Esophagus (tissue), 2 donors: Measurements from ENCODE around the gene TECTB. TPM values are rescaled to one million over a fixed set of nuclear protein-coding genes. Genes with fewer than 3 reads are reported as not detected.

ENCODE experiments used
- H3K27ac ChIP-seq, 2 donors: one replicate each; pipeline ENCODE4 v1.5.1; 2013; ENCODE audit warnings: low read depth in 2 of 2, mild to moderate bottlenecking in 2 of 2, inconsistent platforms in 1 of 2, low read length in 1 of 2, moderate library complexity in 1 of 2
- H3K27me3 ChIP-seq, 2 donors: one replicate each; pipeline ENCODE4 v1.6.1; 2013; ENCODE audit warnings: low read length in 2 of 2, control low read depth in 1 of 2, mild to moderate bottlenecking in 1 of 2; ENCODE audit not compliant: insufficient read depth in 2 of 2, control insufficient read depth in 1 of 2
- H3K36me3 ChIP-seq, 2 donors: one replicate each; pipeline ENCODE4 v1.6.1; 2013; ENCODE audit warnings: low read length in 1 of 2; ENCODE audit not compliant: control insufficient read depth in 2 of 2, insufficient read depth in 2 of 2
- H3K4me1 ChIP-seq, 2 donors: one replicate each; pipeline ENCODE4 v1.6.1; 2013; ENCODE audit warnings: low read length in 1 of 2; ENCODE audit not compliant: control insufficient read depth in 2 of 2, insufficient read depth in 2 of 2
- H3K4me3 ChIP-seq, 2 donors: one replicate each; pipeline ENCODE4 v1.5.1; 2013; ENCODE audit warnings: low read length in 2 of 2, mild to moderate bottlenecking in 2 of 2, low read depth in 1 of 2, moderate library complexity in 1 of 2
- H3K9me3 ChIP-seq, 2 donors: one replicate each; pipeline ENCODE4 v1.6.1; 2013; ENCODE audit warnings: mild to moderate bottlenecking in 2 of 2, low read depth in 1 of 2, low read length in 1 of 2, moderate library complexity in 1 of 2; ENCODE audit not compliant: control insufficient read depth in 2 of 2, insufficient read depth in 1 of 2
- WGBS, 2 donors: extraction: QIAGEN DNeasy Blood & Tissue Kit; methylation state at CpG; one replicate each; pipeline ENCODE4 v1.1.7; 2013; 5-methylcytosine and 5-hydroxymethylcytosine counted together
- polyA plus RNA-seq, 2 donors: library from polyadenylated mRNA; stranded (reverse); fragments of 200-250 nt; gene quantifications; one replicate each; pipeline ENCODE4 v1.2.3, GENCODE V29; 2013
- donor health status: healthy with polysubstance abuse.
- donor health status: Bipolar disorder and iron deficiency.

TECTB gene
- polyA plus RNA-seq, result not detected

DNA sequence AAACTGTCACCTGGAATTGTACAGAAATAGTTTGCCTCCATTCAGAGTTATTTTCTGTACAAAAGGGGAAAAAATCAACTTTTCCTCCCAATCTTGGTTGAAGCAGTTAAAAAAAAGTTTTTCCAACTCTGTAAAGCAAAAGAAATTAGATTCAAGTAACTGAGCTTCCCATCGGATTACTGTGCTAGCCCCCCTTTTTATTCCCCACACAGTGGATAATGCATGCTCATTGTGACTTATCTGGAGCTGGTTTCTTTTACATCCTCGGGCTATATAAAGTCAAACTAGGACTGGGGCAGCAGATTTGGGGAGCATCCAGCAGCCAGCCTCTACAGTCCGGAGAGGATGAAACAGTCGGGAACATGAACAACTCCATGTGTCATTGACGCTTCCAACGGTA is at the start of gene TECTB:
Gene TECTB (plus strand): TSS at position 301 of the 400 bp plus-strand sequence. CDS start 335 bp downstream, outside the sequence.
- WGBS, 2 donors, result 63 to 70% methylated on average over 6 of the region's 6 CpGs
- Histone ChIP-seq H3K4me1 (no peaks in the 10 kb centered on the region), H3K27me3 (peaks cover 0 to 3% of the 10 kb centered on the region in 2 donors)

DNA sequence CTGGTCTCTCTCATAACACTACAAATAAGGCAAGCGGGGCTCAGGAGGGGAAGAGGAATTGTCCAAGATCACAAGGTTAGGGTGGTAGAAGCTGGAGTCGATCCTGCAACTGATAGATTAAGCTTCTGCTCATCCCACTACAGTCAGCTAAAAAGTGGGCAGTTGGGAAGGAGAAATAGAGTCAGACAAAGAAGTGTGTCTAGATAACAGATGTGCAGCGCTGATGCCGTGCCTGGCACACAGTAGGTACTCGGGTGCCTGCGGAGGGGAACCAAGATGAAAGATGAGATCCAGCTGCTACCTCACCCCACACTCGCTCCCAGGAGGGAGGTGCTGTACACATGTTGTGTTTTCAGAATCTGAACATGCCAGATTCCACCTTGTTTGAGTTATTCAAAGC is 48.1 kb upstream of the TECTB start:
- Histone ChIP-seq H3K4me1 (no peaks in the 10 kb centered on the region), H3K27me3 (no peaks in the 10 kb centered on the region), H3K4me3 (no peak overlapping the region), H3K36me3 (no peaks in the 10 kb centered on the region), H3K27ac (no peak overlapping the region), H3K9me3 (peaks cover 0 to 5% of the 10 kb centered on the region in 2 donors)
- WGBS, 2 donors, result 75 to 84% methylated on average over 7 of the region's 7 CpGs

More for the DNA sequence above, at the start of gene TECTB:
- no peak within 1 kb of the TSS for H3K4me3 ChIP-seq
- no peaks in the 10 kb centered on the region for H3K36me3 ChIP-seq
- H3K9me3 ChIP-seq, result no peaks in the 10 kb centered on the region
- no peak within 1 kb of the TSS for H3K27ac ChIP-seq

DNA sequence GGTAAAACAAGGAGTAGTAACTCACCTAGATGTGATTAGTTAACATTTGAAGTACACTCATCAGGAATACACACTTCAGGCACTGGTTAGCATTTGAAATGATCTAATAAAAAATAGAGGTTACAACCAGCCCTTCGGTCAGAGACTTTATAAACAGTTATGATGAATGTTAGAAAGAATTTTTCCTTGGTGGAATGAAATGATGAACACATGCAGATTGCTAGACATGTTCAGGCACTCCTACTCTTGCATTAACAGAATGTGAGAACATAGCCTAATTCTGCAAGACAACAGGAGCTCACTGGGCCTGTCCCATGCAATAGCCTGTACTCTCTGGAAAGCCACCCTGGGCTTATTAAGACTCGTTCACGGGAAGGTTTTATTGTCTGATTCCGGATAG is 47.3 kb upstream of the TECTB start:
- no peaks in the 10 kb centered on the region for H3K4me1 ChIP-seq
- peaks cover 5 to 12% of the 10 kb centered on the region in 2 donors for H3K9me3 ChIP-seq
- H3K27me3 ChIP-seq, result no peaks in the 10 kb centered on the region
- H3K36me3 ChIP-seq, result no peaks in the 10 kb centered on the region
- H3K4me3 ChIP-seq, result no peak overlapping the region
- no peak overlapping the region for H3K27ac ChIP-seq
- 59 to 60% methylated on average over 4 of the region's 4 CpGs for WGBS, 2 donors

DNA sequence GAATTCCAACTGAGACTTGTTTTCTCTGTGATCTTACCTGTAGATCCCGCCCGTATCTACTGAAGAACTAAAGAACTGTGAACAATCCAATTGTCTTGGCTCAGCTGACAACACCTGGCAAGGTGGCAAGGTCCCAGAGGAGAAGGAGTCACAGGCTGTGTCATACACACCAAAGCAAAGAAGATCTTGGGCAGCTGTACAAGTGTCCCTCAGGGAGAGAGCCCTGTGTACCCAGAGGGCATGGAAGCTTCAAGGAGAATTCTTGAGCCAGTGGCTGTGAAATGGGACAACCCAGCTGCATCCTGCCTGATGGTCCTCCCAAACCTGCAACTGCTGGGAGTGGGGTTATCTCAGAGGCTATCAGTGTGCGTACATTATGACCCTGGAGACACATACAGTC is 46.7 kb upstream of the TECTB start:
- WGBS, 2 donors, result 69 to 72% methylated on average over 3 of the region's 3 CpGs
- H3K4me1 ChIP-seq, result no peaks in the 10 kb centered on the region
- peaks cover 5 to 12% of the 10 kb centered on the region in 2 donors for H3K9me3 ChIP-seq
- H3K4me3 ChIP-seq, result no peak overlapping the region
- H3K36me3 ChIP-seq, result no peaks in the 10 kb centered on the region
- H3K27me3 ChIP-seq, result no peaks in the 10 kb centered on the region
- H3K27ac ChIP-seq, result no peak overlapping the region

DNA sequence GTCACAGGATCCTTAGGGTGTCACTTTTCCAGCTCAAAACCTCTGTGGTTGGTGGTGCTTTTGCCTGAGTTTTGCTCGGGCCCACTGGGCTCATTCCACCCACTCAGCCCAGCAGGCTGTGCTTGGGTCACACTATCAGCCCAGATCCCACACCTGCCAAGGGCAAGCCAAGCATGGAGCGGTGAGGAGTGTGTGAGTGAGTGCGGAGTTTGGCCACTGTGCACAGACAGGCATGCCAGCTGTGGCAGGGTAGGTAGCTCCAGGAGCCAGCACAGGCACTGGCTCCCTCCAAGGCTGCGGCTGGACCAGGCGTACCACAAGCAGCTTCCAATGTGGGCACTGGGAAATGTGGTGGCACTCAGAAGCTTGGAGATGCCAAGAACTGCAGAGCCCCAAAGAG is 43.9 kb upstream of the TECTB start:
- Histone ChIP-seq H3K9me3 (peaks cover 9 to 12% of the 10 kb centered on the region in 2 donors), H3K27ac (no peak overlapping the region), H3K27me3 (no peaks in the 10 kb centered on the region), H3K4me3 (no peak overlapping the region), H3K36me3 (no peaks in the 10 kb centered on the region), H3K4me1 (no peaks in the 10 kb centered on the region)
- WGBS, 2 donors, result 93 to 95% methylated on average over 5 of the region's 5 CpGs

DNA sequence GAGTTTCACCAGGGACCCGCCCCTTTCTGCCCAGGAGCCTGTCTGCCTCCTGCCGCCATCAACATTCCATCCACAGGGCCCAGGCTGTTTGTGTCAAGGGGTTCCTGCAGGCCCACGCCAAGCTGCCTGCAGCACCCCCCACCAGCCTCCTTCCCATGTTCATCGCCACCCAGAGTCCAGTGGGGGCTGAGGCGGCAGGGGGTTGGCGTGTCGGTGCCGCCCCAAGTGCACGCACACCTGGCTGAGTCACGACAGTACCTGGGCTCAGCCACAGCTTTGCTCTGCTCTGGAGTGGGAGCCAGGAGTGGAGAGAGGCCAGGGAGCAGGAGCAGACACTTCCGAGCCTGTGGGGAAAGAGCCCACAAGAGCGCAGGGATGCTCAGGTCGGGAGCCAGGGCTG is 42.8 kb upstream of the TECTB start:
- 93 to 95% methylated on average over 13 of the region's 13 CpGs for WGBS, 2 donors
- Histone ChIP-seq H3K27ac (no peak overlapping the region), H3K4me3 (no peak overlapping the region), H3K9me3 (peaks cover 9 to 12% of the 10 kb centered on the region in 2 donors), H3K4me1 (no peaks in the 10 kb centered on the region), H3K27me3 (no peaks in the 10 kb centered on the region), H3K36me3 (no peaks in the 10 kb centered on the region)

DNA sequence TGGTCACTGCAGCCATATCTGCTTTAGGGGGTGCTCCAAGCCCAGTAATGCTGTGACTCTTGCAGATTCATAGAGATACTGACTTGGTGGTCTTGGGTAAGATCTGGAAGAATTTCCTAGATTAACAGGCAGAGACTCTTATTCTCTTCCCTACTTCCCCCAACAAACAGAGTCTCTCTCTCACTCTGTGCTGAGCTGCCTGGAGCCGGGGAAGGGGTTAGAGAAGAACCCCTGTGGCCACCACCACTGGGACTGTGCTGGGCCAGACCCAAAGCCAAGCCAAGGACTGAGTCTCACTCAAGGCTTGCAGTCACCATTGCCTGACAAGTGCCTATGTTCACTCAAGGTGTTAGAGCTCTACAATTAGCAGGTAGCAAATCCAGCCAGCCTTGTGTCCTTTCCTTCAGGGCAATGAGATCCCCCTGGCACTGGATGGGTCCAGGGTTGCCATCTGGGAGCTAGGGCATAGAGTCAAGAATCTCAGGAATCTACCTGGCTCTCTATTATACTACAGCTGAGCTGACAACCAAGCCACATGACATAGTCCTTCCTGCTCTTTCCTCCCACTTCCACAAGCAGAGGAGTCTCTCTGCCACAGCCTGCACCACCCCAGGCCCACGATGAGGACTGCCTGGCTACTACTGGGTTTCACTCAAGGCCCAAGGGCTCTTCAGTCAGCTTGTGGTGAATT is 41.4 kb upstream of the TECTB start:
- peaks cover 9 to 12% of the 10 kb centered on the region in 2 donors for H3K9me3 ChIP-seq
- no peaks in the 10 kb centered on the region for H3K36me3 ChIP-seq
- 71 to 78% methylated on average over 2 of the region's 2 CpGs for WGBS, 2 donors
- no peak overlapping the region for H3K27ac ChIP-seq
- H3K4me1 ChIP-seq, result no peaks in the 10 kb centered on the region
- no peaks in the 10 kb centered on the region for H3K27me3 ChIP-seq
- no peak overlapping the region for H3K4me3 ChIP-seq

DNA sequence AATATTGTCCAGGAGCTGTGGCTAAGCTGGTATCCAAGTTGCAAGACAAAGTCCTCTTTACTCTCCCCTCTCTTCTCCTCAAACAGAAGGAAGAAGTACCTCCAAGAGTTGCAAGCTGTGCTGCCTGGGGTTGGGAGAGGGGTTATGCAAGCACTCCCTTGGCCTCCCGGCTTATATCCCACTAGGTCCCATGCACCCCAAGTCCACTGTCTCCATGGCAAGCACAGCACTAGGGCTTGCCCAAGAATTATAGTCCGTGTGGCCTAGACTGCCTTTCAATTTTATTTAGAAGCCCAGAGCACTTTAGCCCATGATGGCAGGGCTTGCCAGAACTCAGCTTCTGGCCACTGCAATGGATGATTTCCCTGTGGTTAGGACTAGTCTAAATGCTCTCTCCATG is 40.4 kb upstream of the TECTB start:
- no peaks in the 10 kb centered on the region for H3K4me1 ChIP-seq

DNA sequence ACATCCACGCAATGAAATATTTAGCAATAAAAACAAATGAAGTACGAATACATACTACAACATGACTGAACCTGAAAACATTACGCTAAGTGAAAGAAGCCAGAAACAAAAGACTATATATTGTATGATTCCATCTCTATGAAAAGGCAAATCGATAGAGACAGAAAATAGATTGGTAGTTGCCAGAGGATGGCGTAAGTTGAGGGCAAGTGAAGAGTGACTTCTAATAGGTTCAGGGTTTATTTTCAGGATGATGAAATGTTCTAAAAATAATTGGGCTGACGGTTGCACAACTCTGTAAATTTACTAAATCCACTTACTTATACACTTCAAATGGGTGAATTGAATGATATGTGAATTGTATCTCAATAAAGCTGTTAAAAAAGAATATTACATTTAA is 39.5 kb upstream of the TECTB start:
- H3K27me3 ChIP-seq, result no peaks in the 10 kb centered on the region
- H3K9me3 ChIP-seq, result peaks cover 9 to 12% of the 10 kb centered on the region in 2 donors
- no peak overlapping the region for H3K4me3 ChIP-seq
- H3K36me3 ChIP-seq, result no peaks in the 10 kb centered on the region
- no peak overlapping the region for H3K27ac ChIP-seq
- whole genome bisulfite sequencing, 2 donors, result 83 to 85% methylated on average over 6 of the region's 6 CpGs
- no peaks in the 10 kb centered on the region for H3K4me1 ChIP-seq

More for the DNA sequence above, 40.4 kb upstream of the TECTB start:
- peaks cover 9 to 12% of the 10 kb centered on the region in 2 donors for H3K9me3 ChIP-seq
- 79 to 90% methylated on average over 2 of the region's 2 CpGs for WGBS, 2 donors
- no peak overlapping the region for H3K27ac ChIP-seq
- no peak overlapping the region for H3K4me3 ChIP-seq
- H3K36me3 ChIP-seq, result no peaks in the 10 kb centered on the region
- no peaks in the 10 kb centered on the region for H3K27me3 ChIP-seq

DNA sequence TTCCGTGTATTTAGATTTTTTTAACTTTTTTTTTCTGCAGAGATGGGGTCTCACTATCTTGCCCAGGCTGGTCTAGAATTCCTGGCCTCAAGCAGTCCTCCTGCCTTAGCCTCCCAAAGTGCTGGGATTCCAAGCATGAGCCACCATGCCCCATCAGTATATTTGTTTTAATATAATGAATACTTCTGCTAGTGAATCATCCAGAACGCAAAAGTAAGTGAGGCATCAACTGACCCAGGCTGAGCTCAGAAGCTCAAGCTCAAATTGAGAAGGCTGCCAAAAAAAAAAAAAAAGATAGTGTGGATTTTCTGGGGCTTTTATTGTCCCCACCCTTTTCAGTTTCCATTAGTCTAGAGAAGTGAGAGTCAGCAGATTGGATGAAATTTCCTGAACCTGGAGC is 39.0 kb upstream of the TECTB start:
- H3K27me3 ChIP-seq, result no peaks in the 10 kb centered on the region
- 84 to 91% methylated on average over 2 of the region's 2 CpGs for WGBS, 2 donors
- no peak overlapping the region for H3K27ac ChIP-seq
- H3K9me3 ChIP-seq, result peaks cover 9 to 12% of the 10 kb centered on the region in 2 donors
- H3K4me3 ChIP-seq, result no peak overlapping the region
- H3K4me1 ChIP-seq, result no peaks in the 10 kb centered on the region
- H3K36me3 ChIP-seq, result no peaks in the 10 kb centered on the region
